Stimulated activated CD8-positive, alpha-beta memory T cell treated with anti-CD3 and anti-CD28 coated beads, Interleukin-12 subunit alpha, Interleukin-12 subunit beta, amount 100 ng/mL, for 4 hours (primary cell): ENCODE measurements around the gene RSPH3.

Source experiments
- DNase-seq: peaks from one replicate; pipeline ENCODE4 v3.0.0-alpha.2; 2020; ENCODE audit warnings: low read depth

Gene RSPH3

DNA sequence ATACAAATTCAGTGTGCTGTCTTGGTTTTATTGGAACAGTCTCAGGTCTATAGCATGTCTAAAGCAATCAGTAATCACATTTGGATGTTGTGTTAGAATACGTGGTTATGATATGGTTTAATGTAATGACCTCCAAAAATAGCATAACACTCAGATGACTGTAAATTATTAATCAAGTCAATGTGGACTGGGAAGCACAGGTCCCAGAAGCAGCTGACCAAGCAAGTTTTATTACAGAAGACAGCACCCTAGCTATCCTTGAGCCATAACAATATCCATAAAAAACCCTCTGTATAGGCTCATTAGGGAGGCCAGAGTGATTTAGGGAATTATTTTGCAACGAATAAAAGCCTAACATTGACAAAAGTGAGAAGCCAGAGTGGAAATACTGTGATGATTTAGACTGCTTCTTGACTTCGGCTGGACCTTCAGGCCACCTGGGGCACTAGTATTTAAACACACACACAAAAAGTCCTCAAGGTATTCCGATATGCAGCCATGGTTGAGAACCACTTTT is 66.9 kb downstream of the RSPH3 start:
- DNase-seq: no peak

GRCh38 chr6:158928068-158928467 is 71.9 kb downstream of the RSPH3 start:
- DNase-seq: no peak

- DNase-seq: no peak
Observed at GRCh38 chr6:158926414-158926813, 73.6 kb downstream of the RSPH3 start.

- no peak for DNase-seq
Observed at GRCh38 chr6:158924499-158925455, 75.2 kb downstream of the RSPH3 start.

- DNase-seq: no peak
Observed at GRCh38 chr6:158923805-158924498, 76.0 kb downstream of the RSPH3 start.
